ENCODE data around the gene NFATC1. TPM values are rescaled to one million over a fixed set of nuclear protein-coding genes. Genes with fewer than 3 reads are reported as not detected.

The NFATC1 gene
- total and polyA plus RNA-seq, 2 donors from 2014 or later, result 4.3 to 17.2 TPM

DNA sequence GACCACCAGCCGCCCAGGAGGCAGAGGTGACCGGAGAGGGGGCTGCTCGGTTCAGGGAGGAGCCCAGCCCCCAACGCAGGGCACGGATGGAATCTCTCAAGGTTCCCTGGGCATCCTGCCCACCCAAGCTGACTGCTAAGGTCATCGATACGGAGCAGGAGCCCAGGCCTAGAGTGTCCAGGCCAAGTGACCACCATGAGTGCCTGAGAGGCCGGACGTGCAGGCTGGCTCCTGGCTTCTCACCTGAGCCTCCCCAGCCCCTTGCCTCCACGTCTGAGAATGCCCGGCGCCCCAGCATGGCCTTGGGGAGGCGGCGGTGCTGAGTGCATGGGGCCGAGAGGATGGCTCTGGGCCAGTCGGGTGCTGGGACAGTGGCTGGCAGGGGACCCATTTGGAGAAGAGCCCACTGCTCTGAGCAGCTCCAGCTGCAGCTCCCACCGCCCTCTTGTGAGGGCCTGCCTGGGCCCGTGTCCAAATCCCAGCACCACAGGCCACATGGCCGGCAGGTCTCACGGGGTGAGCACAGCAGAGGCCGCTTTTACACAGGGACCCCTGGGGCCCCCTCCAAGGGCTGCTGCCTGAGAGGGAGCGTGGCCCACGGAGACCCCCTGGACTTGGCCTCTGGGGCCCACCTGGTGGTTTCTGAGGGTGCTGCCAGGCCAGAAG, 181.1 kb downstream of the NFATC1 start:
- Histone ChIP-seq H3K27ac (ENCODE audit: low read depth in 2 of 2, low read length in 2 of 2) (no peak overlapping the region), H3K36me3 (ENCODE audit: control insufficient read depth in 2 of 3, insufficient read depth in 3 of 3, low read length in 3 of 3) (no peaks in the 10 kb centered on the region), H3K4me3 (ENCODE audit: low read length in 3 of 3) (no peak overlapping the region), H3K9ac (ENCODE audit: low read length in 3 of 3) (no peak overlapping the region), H3K4me1 (ENCODE audit: control insufficient read depth in 2 of 3, insufficient read depth in 2 of 3, low read depth in 1 of 3, low read length in 3 of 3) (peaks cover 0 to 3% (median 0%) of the 10 kb centered on the region in 3 donors), H3K27me3 (ENCODE audit: control insufficient read depth, insufficient read depth, low read length) (no peaks in the 10 kb centered on the region), H3K9me3 (ENCODE audit: control insufficient read depth in 2 of 3, insufficient read depth in 1 of 3, low read length in 3 of 3) (peaks cover 0 to 10% (median 0%) of the 10 kb centered on the region in 3 donors)
- TF ChIP-seq, protein P1, sequence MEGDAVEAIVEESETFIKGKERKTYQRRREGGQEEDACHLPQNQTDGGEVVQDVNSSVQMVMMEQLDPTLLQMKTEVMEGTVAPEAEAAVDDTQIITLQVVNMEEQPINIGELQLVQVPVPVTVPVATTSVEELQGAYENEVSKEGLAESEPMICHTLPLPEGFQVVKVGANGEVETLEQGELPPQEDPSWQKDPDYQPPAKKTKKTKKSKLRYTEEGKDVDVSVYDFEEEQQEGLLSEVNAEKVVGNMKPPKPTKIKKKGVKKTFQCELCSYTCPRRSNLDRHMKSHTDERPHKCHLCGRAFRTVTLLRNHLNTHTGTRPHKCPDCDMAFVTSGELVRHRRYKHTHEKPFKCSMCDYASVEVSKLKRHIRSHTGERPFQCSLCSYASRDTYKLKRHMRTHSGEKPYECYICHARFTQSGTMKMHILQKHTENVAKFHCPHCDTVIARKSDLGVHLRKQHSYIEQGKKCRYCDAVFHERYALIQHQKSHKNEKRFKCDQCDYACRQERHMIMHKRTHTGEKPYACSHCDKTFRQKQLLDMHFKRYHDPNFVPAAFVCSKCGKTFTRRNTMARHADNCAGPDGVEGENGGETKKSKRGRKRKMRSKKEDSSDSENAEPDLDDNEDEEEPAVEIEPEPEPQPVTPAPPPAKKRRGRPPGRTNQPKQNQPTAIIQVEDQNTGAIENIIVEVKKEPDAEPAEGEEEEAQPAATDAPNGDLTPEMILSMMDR (IDR thresholded peaks at IDR 0.05; ENCODE audit: borderline replicate concordance, extremely low read depth, insufficient read depth), result no peak
- intact Hi-C loops (cut with DNase I), result no loop called here
- DNase-seq, result peak; percentile 40 to 87 (median 54)
- no peak for FAIRE-seq

DNA sequence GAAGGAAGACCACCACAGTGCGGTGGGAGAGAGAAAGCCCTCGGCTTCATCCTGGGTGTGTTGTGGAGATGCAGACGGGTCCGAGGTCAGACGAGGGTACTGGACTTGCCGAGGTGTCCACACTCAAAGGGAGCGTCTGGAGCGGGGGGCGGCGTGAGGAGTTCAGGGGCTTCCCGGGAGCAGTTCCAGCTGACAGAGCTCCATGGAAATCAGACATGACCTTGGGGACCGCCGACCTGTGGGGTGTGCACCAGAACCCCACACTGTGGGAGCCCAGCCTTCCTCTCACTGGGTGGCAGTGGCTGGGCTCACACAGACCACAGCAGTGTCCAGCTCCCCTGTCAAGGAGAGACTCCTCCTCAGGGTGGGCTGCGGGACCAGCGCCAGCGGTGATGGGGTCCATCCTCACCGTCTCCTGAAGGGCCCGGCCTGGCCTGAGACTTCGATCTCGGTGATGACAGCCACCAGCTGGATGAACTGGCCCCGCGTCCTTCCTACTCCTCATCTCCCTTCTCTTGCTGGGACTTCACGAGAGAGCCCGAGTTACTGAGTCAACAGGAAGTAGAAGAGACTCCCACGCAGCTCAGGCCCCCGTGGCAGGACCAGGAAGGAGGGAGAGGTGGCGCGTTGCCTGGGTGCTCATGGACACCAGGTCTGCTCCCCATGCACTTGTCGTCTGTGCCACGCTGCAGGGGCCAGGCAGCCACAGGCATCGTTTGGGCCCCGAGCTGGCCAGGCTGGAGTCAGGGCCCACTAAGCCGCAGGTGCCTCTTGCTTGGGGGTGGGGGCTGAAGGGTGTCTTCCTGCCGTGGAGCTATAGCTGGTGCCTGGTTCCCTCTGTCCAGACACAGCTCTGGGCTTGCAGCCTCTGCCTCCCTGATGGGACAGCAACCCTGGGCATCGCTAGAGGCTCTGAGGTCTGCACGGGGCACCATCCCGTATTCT, 182.0 kb downstream of the NFATC1 start:
- H3K9me3 ChIP-seq (ENCODE audit: control insufficient read depth in 2 of 3, insufficient read depth in 1 of 3, low read length in 3 of 3), result peaks cover 0 to 11% (median 0%) of the 10 kb centered on the region in 3 donors
- no peak overlapping the region for H3K27ac ChIP-seq (ENCODE audit: low read depth in 2 of 2, low read length in 2 of 2)
- peaks cover 0 to 3% (median 0%) of the 10 kb centered on the region in 3 donors for H3K4me1 ChIP-seq (ENCODE audit: control insufficient read depth in 2 of 3, insufficient read depth in 2 of 3, low read depth in 1 of 3, low read length in 3 of 3)
- H3K27me3 ChIP-seq (ENCODE audit: control insufficient read depth, insufficient read depth, low read length), result no peaks in the 10 kb centered on the region
- FAIRE-seq, result no peak
- H3K4me3 ChIP-seq (ENCODE audit: low read length in 3 of 3), result no peak overlapping the region
- H3K9ac ChIP-seq (ENCODE audit: low read length in 3 of 3), result no peak overlapping the region
- TF ChIP-seq, protein P1 (IDR thresholded peaks at IDR 0.05; ENCODE audit: borderline replicate concordance, extremely low read depth, insufficient read depth), result no peak
- no peaks in the 10 kb centered on the region for H3K36me3 ChIP-seq (ENCODE audit: control insufficient read depth in 2 of 3, insufficient read depth in 3 of 3, low read length in 3 of 3)
- intact Hi-C loops (cut with DNase I), result no loop called here
- DNase-seq, result peak; percentile 75 to 88 (median 86)

DNA sequence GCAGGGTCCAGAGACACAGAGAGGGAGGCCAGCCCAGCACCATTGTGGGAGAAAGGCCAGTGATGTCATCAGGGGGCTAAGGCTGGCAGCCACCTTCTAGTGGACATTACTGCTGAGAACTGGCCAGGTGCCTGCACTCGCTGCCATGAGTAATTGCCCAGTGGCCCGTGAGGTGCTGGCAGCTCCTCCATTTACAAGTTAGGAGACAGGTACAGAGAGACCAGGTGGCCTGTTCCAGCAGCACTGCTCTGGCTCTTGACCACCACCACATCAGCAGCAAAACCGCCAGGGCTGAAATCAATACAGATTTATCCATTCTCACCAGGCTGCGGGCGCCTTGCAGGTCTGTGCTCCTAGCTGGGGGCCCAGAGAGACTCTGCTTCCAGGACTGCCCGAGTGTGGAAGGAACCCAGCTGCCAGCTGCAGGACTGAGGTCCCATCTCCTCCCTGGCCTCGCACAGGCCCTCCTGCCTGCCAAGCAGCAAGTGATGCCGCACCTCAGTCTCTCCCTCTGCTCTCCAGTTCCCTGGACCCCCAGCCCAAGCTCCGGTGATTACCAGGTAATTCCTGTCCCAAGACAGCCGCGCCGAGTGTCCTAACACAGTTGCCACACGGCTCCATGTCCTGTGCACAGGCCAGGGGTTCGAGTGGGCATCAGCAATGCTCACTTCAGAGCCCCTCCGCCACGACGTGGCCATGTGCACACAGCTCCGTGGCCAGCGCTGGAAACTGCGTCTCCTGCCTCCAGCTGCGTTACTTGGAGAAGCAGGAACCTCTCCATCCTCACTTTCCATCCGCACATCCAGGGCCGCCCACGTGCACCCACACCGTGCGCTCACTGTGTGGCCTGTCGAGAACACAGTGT, 182.9 kb downstream of the NFATC1 start:
- Histone ChIP-seq H3K36me3 (ENCODE audit: control insufficient read depth in 2 of 3, insufficient read depth in 3 of 3, low read length in 3 of 3) (no peaks in the 10 kb centered on the region), H3K9me3 (ENCODE audit: control insufficient read depth in 2 of 3, insufficient read depth in 1 of 3, low read length in 3 of 3) (peaks cover 0 to 3% (median 0%) of the 10 kb centered on the region in 3 donors), H3K27me3 (ENCODE audit: control insufficient read depth, insufficient read depth, low read length) (no peaks in the 10 kb centered on the region), H3K27ac (ENCODE audit: low read depth in 2 of 2, low read length in 2 of 2) (no peak overlapping the region), H3K4me3 (ENCODE audit: low read length in 3 of 3) (no peak overlapping the region), H3K4me1 (ENCODE audit: control insufficient read depth in 2 of 3, insufficient read depth in 2 of 3, low read depth in 1 of 3, low read length in 3 of 3) (peaks cover 0 to 3% (median 0%) of the 10 kb centered on the region in 3 donors), H3K9ac (ENCODE audit: low read length in 3 of 3) (no peak overlapping the region)
- DNase-seq, result peak in 2 of 5 donors; percentile 48 to 57
- intact Hi-C loops (cut with DNase I), result no loop called here
- TF ChIP-seq, protein P1 (IDR thresholded peaks at IDR 0.05; ENCODE audit: borderline replicate concordance, extremely low read depth, insufficient read depth), result no peak
- no peak for FAIRE-seq

All from kidney (tissue), 14 donors.